Prostate gland (tissue), 2 donors: ENCODE data around the gene ITPRIP. TPM values are rescaled to one million over a fixed set of nuclear protein-coding genes. Genes with fewer than 3 reads are reported as not detected.
A peak's percentile ranks its signal among the peaks of the same experiment; 100 is the strongest.

ENCODE experiments used
- DNase-seq: peaks from one replicate; pipeline ENCODE4 v3.0.0-alpha.2; 2019; ENCODE audit warnings: low spot score
- H3K27ac ChIP-seq, 2 donors: fragments of 200-600 bp; sonication (generic); 2 replicates each; pipeline ENCODE4 v1.5.1; 2017 to 2019
- H3K27me3 ChIP-seq: fragments of 200-600 bp; sonication (generic); replicated peaks from 2 replicates; pipeline ENCODE4 v1.5.1; 2019; ENCODE audit not compliant: insufficient read depth
- H3K36me3 ChIP-seq, 2 donors: fragments of 200-600 bp; sonication (generic); 1 replicate in 1 of 2; 2 replicates in 1 of 2; pipeline versions ENCODE4 v1.5.1 to v1.8.1; 2017 to 2019
- H3K4me1 ChIP-seq: fragments of 200-600 bp; sonication (generic); replicated peaks from 2 replicates; pipeline ENCODE4 v1.5.1; 2019
- H3K4me3 ChIP-seq, 2 donors: fragments of 200-600 bp; sonication (generic); 2 replicates each; pipeline ENCODE4 v1.5.1; 2017 to 2019
- H3K9me3 ChIP-seq: fragments of 200-600 bp; sonication (generic); 2 replicates; pipeline ENCODE4 v1.5.1; 2017
- POLR2A ChIP-seq: fragments of 450-650 bp; IDR thresholded peaks from one replicate; pipeline ENCODE4 v1.6.1; 2016; ENCODE audit warnings: antibody characterized with exemption, mild to moderate bottlenecking
- POLR2AphosphoS5 ChIP-seq: sonication (generic); formaldehyde crosslinking; IDR thresholded peaks from one replicate; pipeline ENCODE4 v1.6.1; 2017; ENCODE audit warnings: antibody characterized with exemption
- WGBS: methylation state at CpG from one replicate; pipeline ENCODE4 v1.1.5; 2018; 5-methylcytosine and 5-hydroxymethylcytosine counted together
- intact Hi-C: fragments of 100-400 bp; cut with DNase I; formaldehyde crosslinking; loops from one replicate; pipeline ENCODE4 v1.14.2; 2022
- total RNA-seq, 2 donors: library from RNA; depleted of rRNA; stranded (reverse); fragments of >200 nt; gene quantifications; one replicate each; pipeline ENCODE4 v1.1.0, GENCODE V29; 2016
- TF ChIP-seq, protein P1 (sequence below), 4 experiments: fragments of 200-600 bp in 2 of 4; fragments of 450-650 bp in 2 of 4; sonication (generic) in 2 of 4; IDR thresholded peaks; 1 replicate in 3 of 4; 2 replicates in 1 of 4; pipeline ENCODE4 v1.5.1; 2016 to 2019; ENCODE audit warnings: antibody characterized with exemption in 4 of 4, mild to moderate bottlenecking in 2 of 4, moderate library complexity in 2 of 4

The ITPRIP gene
- total RNA-seq, 2 donors from 2014 or later, result 12.5 to 35.8 TPM

GRCh38 chr10:104304356-104304745 lies 33.9 kb downstream of the ITPRIP start:
- H3K27ac ChIP-seq, result no peak overlapping the region
- H3K9me3 ChIP-seq, result no peaks in the 10 kb centered on the region
- peaks cover 13% of the 10 kb centered on the region for H3K4me1 ChIP-seq
- intact Hi-C loops, result no loop called here
- no peaks in the 10 kb centered on the region for H3K36me3 ChIP-seq
- no peak for DNase-seq
- no peak overlapping the region for H3K4me3 ChIP-seq
- TF ChIP-seq, protein P1, sequence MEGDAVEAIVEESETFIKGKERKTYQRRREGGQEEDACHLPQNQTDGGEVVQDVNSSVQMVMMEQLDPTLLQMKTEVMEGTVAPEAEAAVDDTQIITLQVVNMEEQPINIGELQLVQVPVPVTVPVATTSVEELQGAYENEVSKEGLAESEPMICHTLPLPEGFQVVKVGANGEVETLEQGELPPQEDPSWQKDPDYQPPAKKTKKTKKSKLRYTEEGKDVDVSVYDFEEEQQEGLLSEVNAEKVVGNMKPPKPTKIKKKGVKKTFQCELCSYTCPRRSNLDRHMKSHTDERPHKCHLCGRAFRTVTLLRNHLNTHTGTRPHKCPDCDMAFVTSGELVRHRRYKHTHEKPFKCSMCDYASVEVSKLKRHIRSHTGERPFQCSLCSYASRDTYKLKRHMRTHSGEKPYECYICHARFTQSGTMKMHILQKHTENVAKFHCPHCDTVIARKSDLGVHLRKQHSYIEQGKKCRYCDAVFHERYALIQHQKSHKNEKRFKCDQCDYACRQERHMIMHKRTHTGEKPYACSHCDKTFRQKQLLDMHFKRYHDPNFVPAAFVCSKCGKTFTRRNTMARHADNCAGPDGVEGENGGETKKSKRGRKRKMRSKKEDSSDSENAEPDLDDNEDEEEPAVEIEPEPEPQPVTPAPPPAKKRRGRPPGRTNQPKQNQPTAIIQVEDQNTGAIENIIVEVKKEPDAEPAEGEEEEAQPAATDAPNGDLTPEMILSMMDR (IDR thresholded peaks at IDR 0.05), result no peak
- no peak for TF ChIP-seq POLR2A
- TF ChIP-seq POLR2AphosphoS5, result no peak
- no peaks in the 10 kb centered on the region for H3K27me3 ChIP-seq
- 92% methylated on average over 4 of the region's 4 CpGs for WGBS

- Histone ChIP-seq H3K27ac (no peak overlapping the region), H3K36me3 (no peaks in the 10 kb centered on the region), H3K9me3 (no peaks in the 10 kb centered on the region), H3K4me3 (no peak overlapping the region), H3K4me1 (peaks cover 13% of the 10 kb centered on the region), H3K27me3 (no peaks in the 10 kb centered on the region)
- no peak for DNase-seq
- intact Hi-C loops, result no loop called here
- TF ChIP-seq POLR2A (no peak), POLR2AphosphoS5 (no peak)
- TF ChIP-seq, protein P1 (IDR thresholded peaks at IDR 0.05), result no peak
- 48% methylated on average over 2 of the region's 2 CpGs for WGBS
Measured at GRCh38 chr10:104303594-104304355, 34.5 kb downstream of the ITPRIP start.

DNA sequence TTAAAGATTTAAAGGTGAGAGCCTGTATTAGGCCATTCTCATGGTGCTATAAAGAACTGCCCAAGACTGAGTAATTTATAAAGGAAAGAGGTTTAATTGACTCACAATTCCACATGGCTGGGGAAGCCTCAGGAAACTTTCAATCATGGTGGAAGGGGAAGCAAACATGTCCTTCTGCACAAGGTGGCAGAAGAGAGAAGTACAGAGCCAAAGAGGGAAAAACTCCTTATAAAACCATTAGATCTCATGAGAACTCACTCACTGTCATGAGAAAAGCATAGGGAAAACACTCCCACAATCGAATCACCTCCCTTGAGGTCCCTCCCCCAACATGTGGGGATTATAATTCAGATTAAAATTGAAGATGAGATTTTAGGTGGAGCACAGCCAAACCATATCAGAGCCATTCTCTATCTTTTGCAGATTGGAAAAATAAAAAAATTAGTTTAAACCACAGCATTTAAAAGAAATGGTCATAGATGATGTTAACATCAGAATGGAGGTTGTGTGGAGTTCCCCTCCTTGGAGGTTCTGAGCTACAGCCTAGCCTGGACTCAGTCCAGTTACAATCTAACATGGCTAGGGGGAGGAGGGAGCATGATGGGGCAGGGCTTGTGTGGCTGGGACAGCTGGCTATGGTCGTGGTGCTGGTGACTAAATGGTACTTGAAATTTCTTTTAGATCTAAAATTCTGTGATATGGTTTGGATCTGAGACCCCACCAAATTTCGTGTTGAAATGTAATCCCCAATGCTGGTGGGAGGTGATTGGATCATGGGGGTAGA lies 36.2 kb downstream of the ITPRIP start:
- Histone ChIP-seq H3K9me3 (no peaks in the 10 kb centered on the region), H3K4me3 (no peak overlapping the region), H3K4me1 (peaks cover 13% of the 10 kb centered on the region), H3K27me3 (no peaks in the 10 kb centered on the region), H3K36me3 (no peaks in the 10 kb centered on the region), H3K27ac (no peak overlapping the region)
- DNase-seq, result no peak
- TF ChIP-seq POLR2A (no peak), POLR2AphosphoS5 (no peak)
- TF ChIP-seq, protein P1 (IDR thresholded peaks at IDR 0.05), result no peak
- intact Hi-C loops, result no loop called here
- WGBS, result 75% methylated on average over 3 of the region's 3 CpGs

GRCh38 chr10:104300736-104301292 lies 37.5 kb downstream of the ITPRIP start:
- Histone ChIP-seq H3K4me3 (no peak overlapping the region), H3K36me3 (no peaks in the 10 kb centered on the region), H3K9me3 (no peaks in the 10 kb centered on the region), H3K4me1 (peaks cover 13% of the 10 kb centered on the region), H3K27me3 (no peaks in the 10 kb centered on the region), H3K27ac (peak overlapping the region; percentile 61 to 78)
- 17% methylated on average over 7 of the region's 7 CpGs for WGBS
- intact Hi-C loops, result no loop called here
- TF ChIP-seq POLR2AphosphoS5, result peak; percentile 88
- TF ChIP-seq POLR2A, result no peak
- TF ChIP-seq, protein P1 (IDR thresholded peaks at IDR 0.05), result peak in 3 of 4 experiments; percentile 27 to 59 (median 31)
- DNase-seq, result peak; percentile 80
